ENCODE measurements around the gene GTPBP6.
A peak's percentile ranks its signal among the peaks of the same experiment; 100 is the strongest.
"Not testable (repeated sequence)": the region's sequence is repeated elsewhere in the genome, so short reads cannot be mapped to it uniquely, and the experiment has no call there.

Gene GTPBP6

DNA sequence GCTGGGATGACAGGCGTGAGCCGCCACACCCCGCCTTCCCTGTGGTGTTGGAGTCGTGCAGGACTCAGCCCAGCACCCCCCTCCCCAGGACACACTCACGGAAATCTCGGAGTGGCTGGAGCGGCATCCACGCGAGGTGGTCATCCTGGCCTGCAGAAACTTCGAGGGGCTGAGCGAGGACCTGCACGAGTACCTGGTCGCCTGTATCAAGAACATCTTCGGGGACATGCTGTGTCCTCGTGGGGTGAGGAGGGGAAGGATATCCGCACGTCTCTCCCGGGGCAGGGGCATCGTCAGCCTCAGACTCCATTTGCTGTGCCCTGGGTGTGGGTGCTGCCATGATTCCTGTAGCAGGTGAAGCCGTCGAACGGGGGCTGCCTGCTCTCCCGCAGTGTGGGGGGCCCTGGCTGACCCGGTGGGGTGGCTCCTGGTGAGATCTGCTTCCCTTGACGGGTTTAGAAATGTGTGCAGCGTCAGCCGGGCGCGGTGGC, 27.1 kb downstream of the GTPBP6 start:
- no peak for DNase-seq (ENCODE audit: low spot score)

DNA sequence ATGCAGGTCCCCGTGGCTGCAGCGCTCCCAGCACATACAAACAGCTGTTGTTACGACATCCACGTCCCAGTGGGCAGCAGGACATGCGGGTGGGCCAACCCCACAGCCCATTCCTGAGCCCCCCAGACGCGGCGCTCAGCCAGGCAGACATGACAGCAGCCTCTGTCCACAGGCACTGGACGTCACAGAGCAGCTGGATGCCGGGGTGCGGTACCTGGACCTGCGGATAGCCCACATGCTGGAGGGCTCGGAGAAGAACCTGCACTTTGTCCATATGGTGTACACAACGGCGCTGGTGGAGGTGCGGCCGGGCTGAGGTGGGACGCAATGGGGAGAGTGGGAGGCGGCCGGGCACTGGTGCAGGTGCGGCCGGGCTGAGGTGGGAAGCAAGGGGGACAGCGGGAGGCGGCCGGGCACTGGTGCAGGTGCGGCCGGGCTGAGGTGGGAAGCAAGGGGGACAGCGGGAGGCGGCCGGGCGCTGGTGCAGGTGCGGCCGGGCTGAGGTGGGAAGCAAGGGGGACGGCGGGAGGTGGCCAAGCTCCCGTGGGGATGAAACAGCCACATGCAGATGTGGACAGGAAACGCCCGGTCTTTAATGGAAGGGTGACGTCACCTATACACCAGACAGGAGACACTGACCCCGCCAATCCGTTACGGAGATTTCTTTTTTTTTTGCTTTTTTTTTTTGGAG, 28.0 kb downstream of the GTPBP6 start:
- DNase-seq (ENCODE audit: low spot score) = no peak

DNA sequence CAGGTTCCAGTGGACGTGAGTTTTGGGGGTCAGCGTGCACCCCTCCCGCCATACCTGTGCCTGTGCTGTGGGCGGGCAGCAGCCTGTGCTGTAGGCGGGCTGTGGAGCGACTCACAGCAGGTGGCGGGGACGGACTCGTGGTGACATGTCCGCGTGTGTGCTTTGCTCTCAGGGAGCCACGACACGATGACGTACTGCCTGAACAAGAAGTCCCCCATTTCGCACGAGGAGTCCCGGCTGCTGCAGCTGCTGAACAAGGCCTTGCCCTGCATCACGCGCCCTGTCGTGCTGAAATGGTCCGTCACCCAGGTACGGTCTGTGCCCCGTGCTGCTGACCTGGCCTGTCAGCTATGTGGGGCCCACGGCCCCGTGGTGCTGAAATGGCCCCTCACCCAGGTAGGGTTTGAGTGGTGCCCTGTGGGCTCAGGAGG, 30.0 kb downstream of the GTPBP6 start:
- no peak for DNase-seq (ENCODE audit: low spot score)

DNA sequence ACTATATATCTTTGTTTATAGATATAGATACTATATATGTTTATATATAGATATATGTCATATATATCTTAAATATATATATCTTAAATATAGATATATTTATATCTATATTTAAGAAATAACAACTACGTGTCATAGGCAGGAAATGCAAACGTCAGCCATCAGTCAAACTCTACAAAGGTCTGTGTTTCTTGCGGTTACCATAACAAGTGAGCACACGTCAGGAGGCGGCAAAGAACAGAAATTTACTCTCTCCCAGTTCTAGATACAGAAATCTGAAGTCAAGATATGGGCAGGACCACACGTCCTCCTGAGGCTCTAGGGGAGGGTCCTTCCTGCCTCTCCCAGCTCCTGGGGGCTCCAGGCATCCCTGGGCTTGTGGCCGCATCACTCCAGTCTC, 30.9 kb downstream of the GTPBP6 start:
- DNase-seq (ENCODE audit: low spot score) = no peak

DNA sequence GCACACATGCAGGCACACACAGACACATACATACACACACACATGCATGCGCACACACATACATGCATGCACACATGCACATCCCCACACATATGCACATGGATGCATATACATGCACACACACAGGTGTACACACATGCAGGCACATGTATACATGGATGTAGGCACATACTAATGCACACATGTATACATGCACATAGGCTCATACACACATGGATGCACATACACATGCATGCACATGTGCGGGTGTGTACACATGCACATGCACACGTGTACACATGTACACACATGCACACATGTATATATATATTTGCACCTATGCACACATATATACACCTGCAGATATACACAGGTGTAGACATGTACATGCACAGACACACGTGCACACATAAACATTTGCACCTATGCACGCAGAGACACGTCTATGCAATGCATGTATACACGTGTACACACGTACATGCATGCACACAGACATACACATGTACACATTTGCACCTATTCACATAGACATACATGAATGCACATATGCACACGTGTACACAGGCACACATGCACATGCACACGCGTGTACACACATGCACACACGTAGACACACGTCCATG, 33.4 kb downstream of the GTPBP6 start:
- DNase-seq (ENCODE audit: low spot score) = no peak

DNA sequence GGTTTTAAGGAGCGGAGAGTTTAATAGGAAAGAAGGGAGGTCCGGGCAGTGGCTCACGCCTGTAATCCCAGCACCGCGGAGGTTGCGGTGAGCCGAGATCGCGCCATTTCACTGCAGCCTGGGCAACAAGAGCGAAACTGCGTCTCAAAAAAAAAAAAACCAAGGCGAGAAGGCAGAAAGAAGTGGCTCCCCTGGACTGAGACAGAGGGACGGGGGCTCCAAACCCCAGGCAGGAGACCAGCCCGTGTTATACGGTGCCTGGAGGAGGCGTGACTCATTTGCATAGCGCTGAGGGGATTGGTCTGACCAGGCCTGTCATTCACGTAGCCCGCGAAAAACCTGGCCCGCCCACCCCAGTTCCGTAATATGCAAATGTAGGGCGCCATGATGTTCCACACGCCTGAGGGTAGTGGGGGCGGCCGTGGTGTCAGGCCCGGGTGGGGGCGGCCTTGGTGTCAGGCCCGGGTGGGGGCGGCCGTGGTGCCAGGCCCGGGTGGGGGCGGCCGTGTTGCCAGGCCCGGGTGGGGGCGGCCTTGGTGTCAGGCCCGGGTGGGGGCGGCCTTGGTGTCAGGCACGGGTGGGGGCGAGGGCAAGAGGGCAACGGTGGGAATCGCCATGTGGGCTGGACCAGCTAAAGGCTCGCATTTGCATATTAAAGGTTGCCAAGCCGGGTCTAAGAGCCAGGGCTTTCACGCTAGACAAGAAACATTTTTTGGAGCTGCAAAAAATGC, 35.3 kb downstream of the GTPBP6 start:
- DNase-seq (ENCODE audit: low spot score) = peak; percentile 74

DNA sequence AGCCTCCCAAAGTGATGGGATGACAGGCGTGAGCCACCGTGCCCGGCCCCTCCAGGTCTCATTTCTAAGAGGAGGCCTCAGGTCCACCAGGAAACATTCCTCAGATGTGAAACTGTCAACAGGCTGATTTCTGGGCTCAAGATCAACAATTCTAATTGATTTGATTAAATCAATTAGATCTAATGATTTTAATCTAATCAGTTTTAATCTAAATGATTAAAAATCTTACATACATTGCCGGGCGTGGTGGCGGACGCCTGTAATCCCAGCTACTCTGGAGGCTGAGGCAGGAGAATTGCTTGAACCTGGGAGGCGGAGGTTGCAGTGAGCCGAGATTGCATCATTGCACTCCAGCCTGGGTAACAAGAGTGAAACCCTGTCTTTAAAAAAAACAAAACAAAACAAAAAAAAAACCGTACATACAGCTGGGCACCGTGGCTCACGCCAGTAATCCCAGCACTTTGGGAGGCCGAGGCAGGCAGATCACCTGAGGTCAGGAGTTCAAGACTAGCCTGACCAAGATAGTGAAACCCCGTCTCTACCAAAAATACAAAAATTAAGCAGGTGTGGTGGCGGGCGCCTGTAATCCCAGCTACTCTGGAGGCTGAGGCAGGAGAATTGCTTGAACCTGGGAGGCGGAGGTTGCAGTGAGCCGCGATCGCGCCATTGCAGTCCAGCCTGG, 36.5 kb downstream of the GTPBP6 start:
- DNase-seq (ENCODE audit: low spot score) = not testable (repeated sequence)

DNA sequence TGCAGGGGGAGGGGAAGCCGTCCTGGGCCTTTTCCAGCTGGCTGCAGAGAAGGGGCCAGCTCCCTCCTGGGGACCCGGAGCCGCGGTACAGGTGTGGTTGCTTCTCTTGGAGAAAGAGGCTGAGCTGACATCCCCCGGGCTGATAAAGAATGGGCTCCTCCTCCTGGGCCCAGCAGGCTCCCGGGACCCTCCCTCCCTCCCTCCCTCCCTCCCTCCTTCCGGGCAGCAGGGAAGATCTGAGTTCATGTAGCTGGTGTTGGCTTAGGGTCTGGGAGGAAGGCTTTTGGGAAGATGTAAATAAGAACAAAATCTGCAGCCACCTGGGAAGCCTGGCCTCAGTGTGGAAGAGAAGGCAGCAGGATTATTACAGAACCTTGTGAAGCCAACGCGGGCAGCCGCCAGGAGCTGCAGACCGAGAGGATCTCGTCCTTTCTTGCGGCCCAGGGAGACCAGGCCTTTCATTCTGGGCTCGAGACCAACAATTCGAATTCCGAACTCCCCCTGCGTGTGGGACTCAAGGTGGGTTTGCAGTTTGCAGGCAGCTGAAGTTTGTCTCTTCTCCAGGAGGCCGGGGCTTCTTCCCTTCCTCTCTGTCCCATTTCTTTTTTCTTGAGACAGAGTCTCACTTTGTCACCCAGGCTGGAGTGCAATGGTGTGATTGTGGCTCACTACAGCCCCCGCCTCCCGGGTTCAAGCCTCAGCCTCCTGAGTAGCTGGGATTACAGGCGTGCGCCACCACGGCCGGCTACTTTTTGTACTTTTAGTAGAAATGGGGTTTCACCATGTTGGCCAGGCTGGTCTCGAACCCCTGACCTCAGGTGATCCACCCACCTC, 37.2 kb downstream of the GTPBP6 start, which contains the start of gene PLCXD1:
Gene PLCXD1 (plus strand): TSS at position 216 of the 834 bp plus-strand sequence. CDS start 2,807 bp downstream, outside the sequence.
- DNase-seq (ENCODE audit: low spot score) = no peak

DNA sequence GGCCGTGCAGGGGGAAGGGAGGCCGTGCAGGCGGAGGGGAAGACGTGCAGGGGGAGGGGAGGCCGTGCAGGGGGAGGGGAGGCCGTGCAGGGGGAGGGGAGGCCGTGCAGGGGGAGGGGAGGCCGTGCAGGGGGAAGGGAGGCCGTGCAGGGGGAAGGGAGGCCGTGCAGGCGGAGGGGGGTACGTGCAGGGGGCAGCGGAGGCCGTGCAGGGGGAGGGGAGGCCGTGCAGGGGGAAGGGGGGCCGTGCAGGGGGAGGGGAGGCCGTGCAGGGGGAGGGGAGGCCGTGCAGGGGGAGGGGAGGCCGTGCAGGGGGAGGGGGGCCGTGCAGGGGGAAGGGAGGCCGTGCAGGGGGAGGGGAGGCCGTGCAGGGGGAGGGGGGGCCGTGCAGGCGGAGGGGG, 37.9 kb downstream of the GTPBP6 start:
- not testable (repeated sequence) for DNase-seq (ENCODE audit: low spot score)

DNA sequence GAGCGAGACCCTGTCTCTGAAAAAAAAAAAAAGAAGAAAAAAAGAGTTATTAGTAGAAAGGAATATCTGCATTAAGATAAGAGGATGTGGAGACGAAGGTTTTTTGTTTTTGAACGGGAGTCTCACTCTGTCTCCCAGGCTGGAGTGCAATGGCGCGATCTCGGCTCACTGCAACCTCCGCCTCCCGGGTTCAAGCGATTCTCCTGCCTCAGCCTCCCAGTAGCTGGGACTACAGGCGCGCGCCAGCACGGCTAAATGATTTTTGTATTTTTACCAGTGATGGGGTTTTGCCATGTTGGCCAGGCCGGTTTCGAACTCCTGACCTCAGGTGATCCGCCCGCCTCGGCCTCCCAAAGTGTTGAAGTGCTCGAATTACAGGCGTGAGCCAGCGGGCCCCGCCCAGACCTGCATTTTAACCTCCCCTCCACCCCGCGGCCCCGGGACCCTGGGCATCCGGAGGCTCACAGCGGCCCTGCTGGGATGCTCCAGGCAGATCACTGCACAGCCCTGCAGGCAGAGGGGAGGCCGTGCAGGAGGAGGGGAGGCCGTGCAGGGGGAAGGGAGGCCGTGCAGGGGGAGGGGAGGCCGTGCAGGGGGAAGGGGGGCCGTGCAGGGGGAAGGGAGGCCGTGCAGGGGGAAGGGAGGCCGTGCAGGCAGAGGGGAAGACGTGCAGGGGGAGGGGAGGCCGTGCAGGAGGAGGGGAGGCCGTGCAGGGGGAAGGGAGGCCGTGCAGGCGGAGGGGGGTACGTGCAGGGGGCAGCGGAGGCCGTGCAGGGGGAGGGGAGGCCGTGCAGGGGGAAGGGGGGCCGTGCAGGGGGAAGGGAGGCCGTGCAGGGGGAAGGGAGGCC, 38.6 kb downstream of the GTPBP6 start:
- DNase-seq (ENCODE audit: low spot score) = not testable (repeated sequence)

DNA sequence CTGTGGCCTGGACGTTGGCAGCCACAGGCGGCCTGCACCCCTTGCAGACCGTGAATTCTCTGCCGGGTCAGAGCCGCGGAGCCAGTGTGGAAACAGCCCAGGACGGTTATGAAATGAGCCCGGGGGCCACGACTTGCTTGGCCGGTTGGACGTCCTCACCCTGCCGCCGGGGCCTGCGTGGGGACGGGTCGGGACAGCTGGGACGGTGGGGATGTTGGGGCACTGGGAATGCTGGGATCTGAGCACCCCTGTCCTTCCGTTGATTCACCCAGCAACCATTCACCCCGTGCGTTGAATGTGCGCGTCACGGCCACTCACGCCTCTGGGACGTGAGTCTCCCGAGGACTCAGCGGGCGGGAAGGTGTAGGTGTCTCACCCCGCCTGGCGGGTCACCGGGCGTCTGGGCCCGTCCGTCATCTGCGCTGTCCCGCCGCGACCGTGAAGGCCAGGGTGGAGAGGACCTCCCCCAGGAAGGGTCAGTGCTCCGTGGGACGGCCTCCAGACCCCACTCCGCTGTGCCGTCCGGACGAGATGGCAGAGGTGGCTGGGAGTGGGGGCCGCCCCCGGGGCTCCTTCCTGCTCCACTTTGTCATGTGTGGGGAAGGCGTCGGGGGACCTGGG, 41.9 kb downstream of the GTPBP6 start:
- DNase-seq (ENCODE audit: low spot score) = no peak

DNA sequence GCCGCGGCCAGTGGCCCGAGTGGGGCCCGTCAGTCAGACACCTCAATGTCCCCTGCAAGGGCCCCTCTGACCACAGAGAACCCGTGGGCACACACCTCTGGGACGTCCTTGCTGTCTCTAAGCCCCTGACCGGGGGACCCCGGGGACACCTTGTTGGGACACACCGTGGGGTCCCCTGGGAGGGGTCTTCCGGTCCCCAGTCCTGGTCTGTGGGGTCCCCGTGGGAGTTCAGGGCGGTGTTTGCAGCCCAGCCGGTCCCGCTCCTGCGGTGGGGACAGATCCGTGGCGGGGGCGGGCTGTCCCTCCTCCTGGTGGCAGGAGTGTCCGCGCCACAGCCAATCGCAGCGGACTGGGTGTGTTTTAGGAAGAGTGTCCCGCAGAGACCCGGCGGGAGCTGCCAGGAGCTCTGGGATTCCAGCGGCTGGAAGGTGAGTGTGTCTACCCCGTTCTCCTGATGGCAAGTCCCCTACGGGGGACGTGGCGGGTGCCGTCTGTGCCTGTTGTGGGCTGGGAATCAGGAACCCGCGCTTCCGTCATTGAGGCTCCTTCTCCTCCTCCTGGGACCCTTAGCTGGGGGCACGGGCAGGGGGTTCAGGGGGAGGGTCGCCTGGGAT, 42.5 kb downstream of the GTPBP6 start:
- no peak for DNase-seq (ENCODE audit: low spot score)

DNA sequence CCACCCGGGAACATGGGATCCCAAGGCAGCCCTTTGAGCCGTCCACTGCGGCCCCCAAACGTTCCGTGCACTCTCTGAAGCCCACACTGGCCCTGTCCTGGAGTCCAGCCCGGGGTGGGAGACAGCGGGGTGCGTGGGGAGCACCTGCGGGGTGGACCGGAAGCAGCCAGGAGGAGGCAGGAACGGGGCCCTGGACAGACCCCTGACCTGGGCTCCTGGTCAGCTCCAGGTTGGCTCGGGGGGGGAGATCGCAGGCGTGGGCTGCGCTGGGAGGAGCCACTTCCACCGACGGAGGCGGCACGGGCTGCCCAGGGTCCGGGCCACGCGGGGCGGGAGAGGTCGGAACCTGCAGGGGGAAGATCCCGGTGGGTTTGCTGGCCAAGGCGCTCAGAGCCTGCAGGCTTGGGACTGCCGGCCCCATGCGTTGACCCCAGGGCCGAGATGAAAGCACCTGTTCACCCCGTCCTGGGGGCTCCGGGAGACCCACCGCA, 43.1 kb downstream of the GTPBP6 start:
- no peak for DNase-seq (ENCODE audit: low spot score)

DNA sequence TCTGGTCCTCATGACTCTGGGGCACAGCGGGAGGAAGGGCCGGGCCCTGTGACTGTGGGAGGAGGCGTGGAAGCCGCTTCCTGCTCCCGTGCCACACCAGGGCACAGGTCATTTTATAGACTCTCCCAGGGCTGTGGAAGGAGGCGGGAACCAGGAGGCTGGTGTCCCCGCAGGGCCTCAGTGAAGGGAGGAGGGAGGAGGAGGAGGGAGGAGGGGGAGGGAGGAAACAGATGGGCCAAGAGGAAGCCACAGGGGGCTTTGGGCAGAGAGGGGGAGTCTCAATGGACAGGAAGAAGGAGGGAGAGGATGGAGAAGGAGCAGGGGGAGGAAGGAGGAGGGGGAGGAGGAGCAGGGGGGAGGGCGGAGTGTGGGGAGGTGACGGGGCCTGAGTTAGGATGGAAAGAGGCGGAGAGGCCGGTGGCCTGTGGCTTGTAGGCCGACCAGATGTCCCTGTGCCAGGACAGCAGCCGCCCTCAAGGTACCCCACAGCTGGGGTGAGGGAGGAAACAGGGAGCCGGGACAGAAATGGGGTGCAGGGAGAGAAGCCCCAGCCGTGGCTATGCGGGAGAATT, 43.6 kb downstream of the GTPBP6 start:
- no peak for DNase-seq (ENCODE audit: low spot score)

DNA sequence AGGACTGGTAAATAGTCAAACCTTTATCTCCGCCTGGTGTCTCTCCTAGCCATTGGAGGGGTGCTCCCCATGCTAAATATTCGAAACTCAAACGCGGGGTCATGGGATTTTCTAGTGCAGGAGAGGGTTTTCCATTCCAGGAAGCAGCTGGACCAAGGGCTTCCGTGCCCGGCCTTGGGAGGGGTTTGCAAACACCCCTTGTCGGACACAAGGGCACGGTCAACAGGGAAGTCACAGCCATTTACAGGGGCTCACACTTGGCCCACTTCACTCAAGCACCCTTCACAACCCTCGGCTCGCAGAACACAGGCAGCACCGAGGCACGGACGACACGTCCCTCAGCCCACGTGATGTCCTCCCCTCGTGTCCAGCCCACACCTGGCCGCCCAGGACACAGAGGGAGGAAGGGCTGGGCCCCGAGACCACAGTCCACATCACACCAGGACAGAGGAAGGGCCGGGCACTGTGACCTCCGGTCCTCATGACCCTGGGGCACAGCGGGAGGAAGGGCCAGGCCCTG, 47.7 kb downstream of the GTPBP6 start:
- DNase-seq (ENCODE audit: low spot score) = no peak

DNA sequence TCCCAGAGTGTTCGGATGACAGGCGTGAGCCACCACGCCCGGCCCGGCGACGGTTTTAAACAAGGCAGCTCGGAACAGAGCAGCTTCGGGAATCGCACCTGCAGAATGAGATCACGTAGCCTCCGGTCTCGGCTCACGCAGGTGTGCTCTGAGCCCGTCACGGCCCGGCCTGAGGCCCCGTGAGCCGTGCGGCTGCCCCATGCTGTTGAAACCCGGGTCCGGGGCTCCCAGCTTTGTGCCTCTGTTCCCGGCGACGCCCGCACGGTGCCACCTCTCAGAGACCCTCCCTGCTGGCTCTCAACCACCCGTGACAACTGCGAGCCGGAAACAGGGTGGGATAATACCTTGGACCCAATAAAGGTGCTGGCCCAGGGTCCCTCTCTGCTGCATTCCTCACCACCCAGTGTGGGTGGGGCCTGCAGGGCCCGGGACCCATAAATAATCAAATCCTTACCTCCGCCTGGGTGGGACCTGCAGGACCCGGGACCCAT, 50.8 kb downstream of the GTPBP6 start:
- no peak for DNase-seq (ENCODE audit: low spot score)

DNA sequence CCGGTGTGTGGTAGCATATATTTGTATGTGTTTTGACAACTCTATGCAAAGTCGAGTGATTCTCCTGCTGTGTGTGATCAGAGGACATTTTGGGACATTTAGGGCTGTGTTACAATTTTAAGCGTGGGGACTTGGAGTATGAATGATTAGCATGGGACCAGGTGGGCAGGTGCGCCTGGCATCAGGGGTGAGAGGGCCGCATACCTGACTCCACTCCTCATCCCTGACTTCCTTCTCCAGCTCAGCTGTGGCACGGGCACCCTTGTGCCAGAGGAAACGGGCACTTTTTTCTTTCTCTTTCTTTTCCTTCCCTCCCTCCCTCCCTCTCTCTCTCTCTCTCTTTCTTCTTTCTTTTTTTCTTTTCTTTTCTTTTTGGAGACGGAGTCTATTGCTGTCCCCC, 53.1 kb downstream of the GTPBP6 start:
- no peak for DNase-seq (ENCODE audit: low spot score)

DNA sequence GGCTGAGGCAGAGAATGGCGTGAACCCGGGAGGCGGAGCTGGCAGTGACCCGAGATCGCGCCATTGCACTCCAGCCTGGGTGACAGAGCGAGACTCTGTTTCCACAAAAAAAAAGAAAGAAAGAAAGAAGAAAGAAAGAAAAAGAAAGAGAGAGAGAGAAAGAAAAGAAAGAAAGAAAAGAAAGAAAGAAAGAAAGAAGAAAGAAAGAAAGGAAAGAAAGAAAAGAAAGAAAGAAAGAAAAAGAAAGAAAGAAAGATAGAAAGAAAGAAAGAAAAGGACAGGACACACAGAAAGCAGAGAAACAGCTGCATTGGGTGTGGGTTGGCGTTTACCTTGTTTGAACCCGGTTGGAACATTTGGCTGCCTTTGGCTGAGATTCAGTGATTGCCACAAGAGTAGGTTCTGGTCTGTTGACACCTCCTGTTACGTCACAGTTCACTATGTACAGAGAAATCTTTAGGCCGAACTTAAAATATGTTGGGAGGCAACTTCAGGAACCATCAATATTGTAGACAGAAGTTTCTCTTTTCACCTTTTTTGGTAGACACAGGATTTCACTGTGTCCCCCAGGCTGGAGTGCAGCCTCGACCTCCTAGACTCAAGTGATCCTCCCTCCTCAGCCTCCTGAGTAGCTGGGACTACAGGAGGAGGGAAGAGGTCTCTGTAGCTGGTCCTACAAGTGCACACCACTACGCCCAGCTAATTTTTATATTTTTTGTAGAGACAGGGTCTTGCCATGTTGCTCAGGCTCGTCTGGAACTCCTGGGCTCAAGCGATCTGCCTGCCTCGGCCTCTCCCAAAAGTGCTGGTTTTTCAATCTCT, 53.8 kb downstream of the GTPBP6 start:
- no peak for DNase-seq (ENCODE audit: low spot score)
